Epithelial cell of proximal tubule (primary cell): ENCODE measurements around the gene MMAB. TPM values are rescaled to one million over a fixed set of nuclear protein-coding genes. Genes with fewer than 3 reads are reported as not detected.

Experiments used
- DNase-seq: peaks from one replicate; pipeline ENCODE4 v3.0.0-alpha.2; 2011; ENCODE audit warnings: low read depth
- H3K4me3 ChIP-seq: 2 replicates; pipeline ENCODE4 v1.5.1; 2011; ENCODE audit warnings: low read depth, mild to moderate bottlenecking, low read length
- CTCF ChIP-seq: conservative IDR thresholded peaks from 2 replicates; pipeline ENCODE4 v1.5.1; 2012; ENCODE audit warnings: low read depth, mild to moderate bottlenecking, low read length
- total RNA-seq: library from RNA; depleted of rRNA; stranded (reverse); fragments of >200 nt; gene quantifications from 2 replicates; pipeline ENCODE4 v1.2.3, GENCODE V29; 2015

MMAB gene
- total RNA-seq, 1 donor from 2014 or later = 33.3 TPM

- TF ChIP-seq CTCF = no peak
- H3K4me3 ChIP-seq = no peak overlapping the region
- DNase-seq = no peak
These were observed 40.4 kb downstream of the MMAB start for GRCh38 chr12:109532721-109533486.

- no peak for TF ChIP-seq CTCF
- H3K4me3 ChIP-seq = no peak overlapping the region
These were observed 41.9 kb downstream of the MMAB start for GRCh38 chr12:109531411-109531810.

GRCh38 chr12:109529691-109530640, 43.3 kb downstream of the MMAB start:
- TF ChIP-seq CTCF = no peak
- no peak for DNase-seq
- no peak overlapping the region for H3K4me3 ChIP-seq

More at GRCh38 chr12:109531411-109531810, 41.9 kb downstream of the MMAB start:
- DNase-seq = no peak

GRCh38 chr12:109527489-109528123, 45.7 kb downstream of the MMAB start:
- DNase-seq = no peak
- no peak for TF ChIP-seq CTCF
- H3K4me3 ChIP-seq = no peak overlapping the region

- DNase-seq = no peak
- no peak overlapping the region for H3K4me3 ChIP-seq
- TF ChIP-seq CTCF = no peak
These were observed 48.1 kb downstream of the MMAB start for GRCh38 chr12:109525279-109525585.

GRCh38 chr12:109524466-109525278, 48.6 kb downstream of the MMAB start:
- no peak for TF ChIP-seq CTCF
- no peak for DNase-seq
- H3K4me3 ChIP-seq = no peak overlapping the region
